ENCODE results near the gene WASF2. TPM values are rescaled to one million over a fixed set of nuclear protein-coding genes. Genes with fewer than 3 reads are reported as not detected.

The WASF2 gene
- total and polyA plus RNA-seq, 2 of the 13 experiments (the other 11 are each of a cell fraction or from before 2014, with no cell fraction given): 10.4 to 27.7 TPM

GRCh38 chr1:27504588-27505419, 14.8 kb upstream of the WASF2 start (continued):
- TF ChIP-seq ZNF160 (CRISPR knock-in tag; IDR thresholded peaks at IDR 0.05) (peak; percentile 77; the same call in 1 of the 2 replicates), ZNF574 (CRISPR knock-in tag; IDR thresholded peaks at IDR 0.05) (peak; percentile 62; the same call in 1 of the 2 replicates), ZNF329 (CRISPR knock-in tag; IDR thresholded peaks at IDR 0.05; ENCODE audit: low read depth) (0 out of 2 replicates have a peak, but pooled peaks have one; percentile 0), FOXA1 (IDR thresholded peaks at IDR 0.05) (no peak), FOXA1 (CRISPR knock-in tag; IDR thresholded peaks at IDR 0.05) (peak; percentile 65), ZNF749 (CRISPR knock-in tag; IDR thresholded peaks at IDR 0.05; ENCODE audit: borderline replicate concordance) (0 out of 2 replicates have a peak, but pooled peaks have one; percentile 43), HDAC2 (CRISPR knock-in tag; IDR thresholded peaks at IDR 0.05) (peak; percentile 88), CBX5 (CRISPR knock-in tag; IDR thresholded peaks at IDR 0.05; ENCODE audit: borderline replicate concordance) (peak; percentile 73; the same call in 1 of the 2 replicates), ZNF770 (CRISPR knock-in tag; IDR thresholded peaks at IDR 0.05) (peak; percentile 72)
